SJSA1 (cell line): Measurements from ENCODE around the gene TBC1D9B. TPM values are rescaled to one million over a fixed set of nuclear protein-coding genes. Genes with fewer than 3 reads are reported as not detected.
A peak's percentile ranks its signal among the peaks of the same experiment; 100 is the strongest.

ENCODE experiments used
- DNase-seq, 2 experiments: peaks; one replicate each; pipeline ENCODE4 v3.0.0-alpha.2; 2015 to 2020; ENCODE audit warnings: low spot score in 2 of 2, low read depth in 1 of 2
- H3K27ac ChIP-seq: fragments of 250-450 bp; sonication (Bioruptor Pico); 2 replicates; pipeline ENCODE4 v1.5.1; 2020; ENCODE audit warnings: mild to moderate bottlenecking, moderate library complexity
- H3K27me3 ChIP-seq: fragments of 250-450 bp; sonication (Bioruptor Pico); replicated peaks from 2 replicates; pipeline ENCODE4 v1.5.1; 2020; ENCODE audit warnings: mild to moderate bottlenecking, moderate library complexity
- H3K36me3 ChIP-seq: fragments of 250-450 bp; sonication (Bioruptor Pico); 2 replicates; pipeline ENCODE4 v1.5.1; 2020; ENCODE audit warnings: mild to moderate bottlenecking
- H3K4me1 ChIP-seq: fragments of 250-450 bp; sonication (Bioruptor Pico); replicated peaks from 2 replicates; pipeline ENCODE4 v1.6.1; 2021; ENCODE audit warnings: mild to moderate bottlenecking
- H3K4me3 ChIP-seq: fragments of 250-450 bp; sonication (Bioruptor Pico); 2 replicates; pipeline ENCODE4 v1.5.1; 2020; ENCODE audit warnings: mild to moderate bottlenecking
- H3K9me3 ChIP-seq: fragments of 250-450 bp; sonication (Bioruptor Pico); replicated peaks from 2 replicates; pipeline ENCODE4 v1.5.1; 2020; ENCODE audit warnings: mild to moderate bottlenecking
- total RNA-seq: library from RNA; depleted of rRNA; stranded (reverse); fragments of >200 nt; shearing (Covaris generic); gene quantifications from 2 replicates; pipeline ENCODE4 v1.2.3, GENCODE V29; 2014

TBC1D9B gene
- total RNA-seq, 1 experiment from 2014 or later: 43.2 TPM

DNA sequence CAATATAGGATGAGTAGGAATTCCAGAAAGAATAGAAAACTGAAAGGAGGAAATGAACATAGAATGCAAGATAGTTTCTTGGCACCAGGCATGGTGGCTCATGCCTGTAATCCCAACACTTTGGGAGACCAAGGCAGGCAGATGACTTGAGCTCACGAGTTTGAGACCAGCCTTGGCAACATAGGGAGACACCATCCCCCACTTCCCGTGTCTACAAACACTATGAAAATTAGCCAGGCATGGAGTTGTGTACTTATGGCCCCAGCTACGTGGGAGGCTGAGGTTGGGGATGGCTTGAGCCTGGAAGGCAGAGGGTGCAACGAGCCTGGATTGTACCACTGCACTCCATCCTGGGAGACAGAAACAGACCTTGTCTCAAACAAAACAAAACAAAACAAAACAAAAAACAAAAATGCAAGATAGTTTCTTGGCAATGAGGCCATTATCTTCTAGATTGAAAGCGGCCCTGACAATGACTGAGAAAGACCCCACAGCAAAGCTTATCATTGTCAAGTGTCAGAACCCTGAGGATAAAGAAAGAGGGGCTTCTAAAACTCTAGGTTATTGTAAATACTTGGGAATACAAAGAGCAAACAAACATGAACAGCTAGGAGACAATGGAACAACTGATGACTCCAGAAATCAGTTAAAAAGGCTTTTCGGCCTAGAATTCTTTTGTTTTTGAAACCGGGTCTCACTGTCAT is 77.8 kb downstream of the TBC1D9B start:
- Histone ChIP-seq H3K27ac (no peak overlapping the region), H3K9me3 (no peaks in the 10 kb centered on the region), H3K4me3 (no peak overlapping the region), H3K4me1 (no peaks in the 10 kb centered on the region), H3K27me3 (no peaks in the 10 kb centered on the region), H3K36me3 (peaks cover 93% of the 10 kb centered on the region)
- DNase-seq: no peak

- no peak for DNase-seq
- Histone ChIP-seq H3K4me3 (no peak overlapping the region), H3K27me3 (no peaks in the 10 kb centered on the region), H3K4me1 (no peaks in the 10 kb centered on the region), H3K36me3 (peaks cover 100% of the 10 kb centered on the region), H3K27ac (no peak overlapping the region), H3K9me3 (no peaks in the 10 kb centered on the region)
Measured at GRCh38 chr5:179828756-179829421, 78.8 kb downstream of the TBC1D9B start.

GRCh38 chr5:179827680-179828079 is 80.0 kb downstream of the TBC1D9B start:
- DNase-seq: no peak
- no peak overlapping the region for H3K4me3 ChIP-seq
- no peaks in the 10 kb centered on the region for H3K9me3 ChIP-seq
- H3K27me3 ChIP-seq: no peaks in the 10 kb centered on the region
- H3K27ac ChIP-seq: no peak overlapping the region
- H3K36me3 ChIP-seq: peaks cover 99% of the 10 kb centered on the region
- H3K4me1 ChIP-seq: peaks cover 1% of the 10 kb centered on the region

GRCh38 chr5:179825655-179826182 is 82.0 kb downstream of the TBC1D9B start:
- Histone ChIP-seq H3K36me3 (peaks cover 96% of the 10 kb centered on the region), H3K4me3 (no peak overlapping the region)

GRCh38 chr5:179824745-179825112 is 83.0 kb downstream of the TBC1D9B start:
- no peak overlapping the region for H3K4me3 ChIP-seq
- peaks cover 22% of the 10 kb centered on the region for H3K4me1 ChIP-seq
- no peak overlapping the region for H3K27ac ChIP-seq
- no peaks in the 10 kb centered on the region for H3K9me3 ChIP-seq
- H3K27me3 ChIP-seq: no peaks in the 10 kb centered on the region
- H3K36me3 ChIP-seq: peaks cover 86% of the 10 kb centered on the region
- DNase-seq: no peak

More at GRCh38 chr5:179825655-179826182, 82.0 kb downstream of the TBC1D9B start:
- no peak overlapping the region for H3K27ac ChIP-seq
- DNase-seq: no peak
- no peaks in the 10 kb centered on the region for H3K27me3 ChIP-seq
- peaks cover 12% of the 10 kb centered on the region for H3K4me1 ChIP-seq
- no peaks in the 10 kb centered on the region for H3K9me3 ChIP-seq

- Histone ChIP-seq H3K36me3 (peaks cover 80% of the 10 kb centered on the region), H3K27ac (no peak overlapping the region), H3K9me3 (no peaks in the 10 kb centered on the region), H3K4me1 (peaks cover 28% of the 10 kb centered on the region), H3K4me3 (no peak overlapping the region), H3K27me3 (no peaks in the 10 kb centered on the region)
- DNase-seq: no peak
Measured at GRCh38 chr5:179823937-179824744, 83.6 kb downstream of the TBC1D9B start.

GRCh38 chr5:179822444-179822990 is 85.2 kb downstream of the TBC1D9B start:
- Histone ChIP-seq H3K36me3 (peaks cover 64% of the 10 kb centered on the region), H3K4me1 (peaks cover 40% of the 10 kb centered on the region), H3K27me3 (no peaks in the 10 kb centered on the region), H3K9me3 (no peaks in the 10 kb centered on the region), H3K27ac (no peak overlapping the region), H3K4me3 (peak overlapping the region; percentile 94)
- DNase-seq: no peak

DNA sequence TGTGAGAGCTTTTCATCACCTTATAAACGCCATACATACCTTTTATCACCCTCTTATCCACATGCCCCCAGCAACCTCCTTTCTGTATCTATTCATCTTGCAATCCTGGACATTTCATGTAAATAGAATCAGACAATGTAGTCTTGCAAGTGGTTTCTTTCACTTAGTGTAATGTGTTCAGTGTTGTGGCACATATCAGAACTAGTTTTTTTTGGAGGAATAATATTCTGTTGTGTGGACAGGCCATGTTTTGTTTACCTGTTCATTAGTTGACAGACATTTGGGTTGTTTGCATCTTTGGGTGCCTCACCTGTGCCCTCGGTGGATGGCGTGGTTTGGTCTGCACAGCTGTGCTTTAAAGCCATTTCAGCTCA is 85.7 kb downstream of the TBC1D9B start:
- Histone ChIP-seq H3K36me3 (peaks cover 59% of the 10 kb centered on the region), H3K27ac (no peak overlapping the region), H3K27me3 (no peaks in the 10 kb centered on the region)

GRCh38 chr5:179821298-179822058 is 86.2 kb downstream of the TBC1D9B start:
- Histone ChIP-seq H3K27ac (peak overlapping the region; percentile 90), H3K4me1 (peaks cover 40% of the 10 kb centered on the region), H3K9me3 (no peaks in the 10 kb centered on the region), H3K36me3 (peaks cover 54% of the 10 kb centered on the region), H3K27me3 (no peaks in the 10 kb centered on the region), H3K4me3 (peak overlapping the region; percentile 94)
- peak; percentile 93 to 98 for DNase-seq

More for the DNA sequence above, 85.7 kb downstream of the TBC1D9B start:
- Histone ChIP-seq H3K9me3 (no peaks in the 10 kb centered on the region), H3K4me3 (peak overlapping the region; percentile 94), H3K4me1 (peaks cover 40% of the 10 kb centered on the region)
- no peak for DNase-seq

DNA sequence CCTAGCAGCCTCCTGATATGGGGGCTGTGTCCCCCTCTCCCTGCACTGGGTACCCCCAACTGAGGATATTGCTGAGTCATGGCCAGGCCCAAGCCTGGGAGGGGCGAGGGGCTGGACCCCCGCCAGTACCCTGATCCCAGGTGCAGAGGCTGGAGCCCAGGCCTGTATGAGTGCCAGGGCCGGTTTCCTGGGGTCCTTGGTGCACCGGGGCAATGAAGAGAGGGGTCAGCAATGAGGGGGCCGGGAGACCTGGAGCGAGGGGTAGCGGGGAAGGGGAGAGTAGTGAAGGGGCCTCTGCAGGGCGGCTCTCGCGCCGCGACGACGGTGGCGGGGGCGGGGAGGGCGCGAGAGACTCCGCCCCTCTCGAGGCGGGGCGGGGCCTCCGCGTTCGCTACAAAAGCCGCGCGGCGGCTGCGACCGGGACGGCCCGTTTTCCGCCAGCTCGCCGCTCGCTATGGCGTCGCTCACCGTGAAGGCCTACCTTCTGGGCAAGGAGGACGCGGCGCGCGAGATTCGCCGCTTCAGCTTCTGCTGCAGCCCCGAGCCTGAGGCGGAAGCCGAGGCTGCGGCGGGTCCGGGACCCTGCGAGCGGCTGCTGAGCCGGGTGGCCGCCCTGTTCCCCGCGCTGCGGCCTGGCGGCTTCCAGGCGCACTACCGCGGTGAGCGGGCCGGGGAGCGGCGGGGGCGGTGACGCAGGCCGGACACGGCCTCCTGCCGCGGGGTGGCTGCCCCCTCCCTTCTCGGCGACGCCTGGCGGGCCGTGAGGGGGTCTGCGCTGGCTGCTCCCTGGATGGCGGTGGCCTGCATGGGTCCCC is 87.0 kb downstream of the TBC1D9B start, which contains the start of gene SQSTM1:
TSS of gene SQSTM1 (plus strand) at position 423 of the 815 bp plus-strand sequence. CDS start at position 455, 32 bp downstream.
- peak; percentile 83 to 92 for DNase-seq

DNA sequence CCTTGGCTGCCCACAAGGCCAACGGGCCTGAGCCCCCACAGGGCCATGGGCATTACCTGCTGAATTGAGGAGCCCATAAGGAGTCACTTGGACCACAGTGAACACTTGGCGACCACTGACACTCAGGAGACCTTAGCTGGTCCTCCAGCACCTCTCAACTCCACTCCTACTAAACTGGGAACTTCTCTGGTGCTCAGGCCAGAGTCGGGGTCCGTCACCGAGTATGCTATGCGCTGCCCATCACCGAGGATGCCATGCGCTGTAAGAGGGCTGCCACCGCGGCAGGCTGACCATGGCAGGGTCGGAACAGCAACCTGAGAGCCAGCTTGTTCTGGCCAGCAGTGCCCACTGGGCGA is 87.6 kb downstream of the TBC1D9B start:
- H3K4me1 ChIP-seq: peaks cover 40% of the 10 kb centered on the region
- peak overlapping the region; percentile 90 for H3K27ac ChIP-seq
- DNase-seq: no peak

More for the DNA sequence above, 87.0 kb downstream of the TBC1D9B start, which contains the start of gene SQSTM1:
- H3K9me3 ChIP-seq: no peaks in the 10 kb centered on the region
- peaks cover 46% of the 10 kb centered on the region for H3K36me3 ChIP-seq
- H3K4me1 ChIP-seq: peaks cover 40% of the 10 kb centered on the region
- H3K27ac ChIP-seq: peak within 1 kb of the TSS; percentile 90
- no peaks in the 10 kb centered on the region for H3K27me3 ChIP-seq
- H3K4me3 ChIP-seq: peak within 1 kb of the TSS; percentile 94

More for the DNA sequence above, 87.6 kb downstream of the TBC1D9B start:
- Histone ChIP-seq H3K9me3 (no peaks in the 10 kb centered on the region), H3K27me3 (no peaks in the 10 kb centered on the region), H3K36me3 (peaks cover 40% of the 10 kb centered on the region), H3K4me3 (peak overlapping the region; percentile 94)
